ENCODE results near the gene RPP40.

DNA sequence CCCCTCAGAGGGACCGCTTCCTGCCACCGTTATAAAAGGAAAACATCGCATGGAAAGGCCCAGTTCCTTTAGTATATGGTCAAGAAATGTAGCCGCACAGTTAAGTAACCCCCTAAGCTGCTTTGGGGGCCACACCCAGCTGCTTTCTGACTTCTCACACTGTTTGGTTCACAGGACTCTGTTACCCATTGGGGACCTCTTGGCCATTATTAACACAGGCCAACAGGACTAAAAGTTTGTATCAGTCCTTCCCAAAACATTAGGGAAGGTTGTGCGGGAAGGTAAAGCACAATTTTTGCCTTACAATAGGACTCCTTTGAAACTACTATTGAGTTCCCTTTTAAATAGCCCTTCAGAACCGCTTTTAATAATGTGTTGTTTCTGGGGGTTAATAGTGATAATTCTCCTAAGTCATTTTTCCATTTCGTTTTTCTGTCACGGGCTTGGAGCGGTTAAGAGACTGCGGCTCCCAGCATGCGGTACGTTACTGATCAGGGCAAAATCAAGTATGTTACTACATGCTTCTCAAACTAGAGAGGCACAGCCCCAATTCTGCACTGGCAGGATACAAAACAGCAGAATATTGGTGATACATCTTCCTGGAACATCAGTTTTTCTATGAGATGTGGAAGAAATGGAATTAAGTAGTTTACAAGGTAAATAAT, 668 bp upstream of the RPP40 start:
- TF ChIP-seq, protein P1, sequence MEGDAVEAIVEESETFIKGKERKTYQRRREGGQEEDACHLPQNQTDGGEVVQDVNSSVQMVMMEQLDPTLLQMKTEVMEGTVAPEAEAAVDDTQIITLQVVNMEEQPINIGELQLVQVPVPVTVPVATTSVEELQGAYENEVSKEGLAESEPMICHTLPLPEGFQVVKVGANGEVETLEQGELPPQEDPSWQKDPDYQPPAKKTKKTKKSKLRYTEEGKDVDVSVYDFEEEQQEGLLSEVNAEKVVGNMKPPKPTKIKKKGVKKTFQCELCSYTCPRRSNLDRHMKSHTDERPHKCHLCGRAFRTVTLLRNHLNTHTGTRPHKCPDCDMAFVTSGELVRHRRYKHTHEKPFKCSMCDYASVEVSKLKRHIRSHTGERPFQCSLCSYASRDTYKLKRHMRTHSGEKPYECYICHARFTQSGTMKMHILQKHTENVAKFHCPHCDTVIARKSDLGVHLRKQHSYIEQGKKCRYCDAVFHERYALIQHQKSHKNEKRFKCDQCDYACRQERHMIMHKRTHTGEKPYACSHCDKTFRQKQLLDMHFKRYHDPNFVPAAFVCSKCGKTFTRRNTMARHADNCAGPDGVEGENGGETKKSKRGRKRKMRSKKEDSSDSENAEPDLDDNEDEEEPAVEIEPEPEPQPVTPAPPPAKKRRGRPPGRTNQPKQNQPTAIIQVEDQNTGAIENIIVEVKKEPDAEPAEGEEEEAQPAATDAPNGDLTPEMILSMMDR (IDR thresholded peaks at IDR 0.05) = no peak
- TF ChIP-seq POLR2A (IDR thresholded peaks at IDR 0.05) = no peak

Measured in prostate gland (tissue), 2 donors.